GM21515 (cell line): Measurements from ENCODE around the gene RASAL3.
A peak's percentile ranks its signal among the peaks of the same experiment; 100 is the strongest.
"Not testable (repeated sequence)": the region's sequence is repeated elsewhere in the genome, so short reads cannot be mapped to it uniquely, and the experiment has no call there.

Experiments used
- ATAC-seq: cut with Tn5 transposase; IDR thresholded peaks from one replicate; pipeline ENCODE4 v1.9.1; 2021; ENCODE audit not compliant: unreplicated experiment

The RASAL3 gene

DNA sequence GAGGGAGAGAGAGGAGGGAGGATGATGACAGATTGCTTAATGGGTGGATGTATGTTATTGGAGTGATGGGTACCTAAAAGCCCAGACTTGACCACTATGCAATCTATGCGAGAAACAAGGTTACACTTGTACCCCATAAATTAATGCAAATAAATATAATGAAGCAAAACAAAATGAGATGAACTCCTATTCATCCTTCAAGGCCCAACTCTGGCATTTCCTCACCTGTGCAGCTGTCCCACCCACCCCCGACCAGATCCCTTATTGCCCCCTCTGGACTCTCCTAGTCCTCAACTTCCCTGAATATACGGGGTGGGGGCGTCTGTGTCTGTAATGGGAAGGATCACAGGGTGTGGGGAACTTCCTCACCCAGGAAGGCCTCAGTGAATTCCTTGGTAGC, 10.8 kb upstream of the RASAL3 start:
- no peak for ATAC-seq

DNA sequence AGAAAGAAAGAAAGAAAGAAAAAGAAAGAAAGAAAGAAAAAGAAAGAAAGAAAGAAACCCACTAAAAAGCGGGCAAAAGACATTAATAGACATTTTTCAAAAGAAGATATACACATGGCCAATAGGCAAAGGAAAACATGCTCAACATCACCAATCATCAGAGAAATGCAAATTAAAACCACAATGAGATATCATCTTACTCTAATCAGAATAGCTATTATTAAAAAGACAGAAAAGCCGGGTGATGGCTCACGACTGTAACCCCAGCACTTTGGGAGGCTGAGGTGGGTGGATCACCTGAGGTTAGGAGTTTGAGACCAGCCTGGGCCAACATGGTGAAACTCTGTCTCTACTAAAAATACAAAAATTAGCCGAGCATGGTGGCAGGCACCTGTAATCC, 9.5 kb upstream of the RASAL3 start:
- not testable (repeated sequence) for ATAC-seq

DNA sequence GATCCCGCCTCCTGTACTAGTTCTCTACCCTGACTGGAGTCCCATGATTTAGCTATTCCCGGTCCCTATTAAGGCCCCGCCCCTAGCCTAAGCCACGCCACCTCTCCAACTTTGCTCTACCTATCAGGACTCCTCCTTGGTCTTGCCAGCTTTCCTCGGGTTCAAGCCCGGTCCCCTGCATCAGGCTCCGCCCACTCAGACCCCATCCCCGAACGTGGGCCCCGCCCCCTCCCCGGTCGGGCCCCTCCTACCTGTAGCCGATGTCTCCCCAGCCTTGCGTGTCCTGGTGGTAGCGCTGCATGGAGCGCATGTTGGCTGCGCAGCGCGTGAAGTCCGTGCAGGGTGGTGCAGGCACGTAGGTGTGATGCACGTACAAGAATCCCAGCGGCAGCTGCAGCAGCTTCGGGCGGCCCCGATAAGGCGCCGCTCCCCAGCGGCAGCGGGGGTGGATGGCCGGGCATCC, 7.3 kb upstream of the RASAL3 start:
- no peak for ATAC-seq

DNA sequence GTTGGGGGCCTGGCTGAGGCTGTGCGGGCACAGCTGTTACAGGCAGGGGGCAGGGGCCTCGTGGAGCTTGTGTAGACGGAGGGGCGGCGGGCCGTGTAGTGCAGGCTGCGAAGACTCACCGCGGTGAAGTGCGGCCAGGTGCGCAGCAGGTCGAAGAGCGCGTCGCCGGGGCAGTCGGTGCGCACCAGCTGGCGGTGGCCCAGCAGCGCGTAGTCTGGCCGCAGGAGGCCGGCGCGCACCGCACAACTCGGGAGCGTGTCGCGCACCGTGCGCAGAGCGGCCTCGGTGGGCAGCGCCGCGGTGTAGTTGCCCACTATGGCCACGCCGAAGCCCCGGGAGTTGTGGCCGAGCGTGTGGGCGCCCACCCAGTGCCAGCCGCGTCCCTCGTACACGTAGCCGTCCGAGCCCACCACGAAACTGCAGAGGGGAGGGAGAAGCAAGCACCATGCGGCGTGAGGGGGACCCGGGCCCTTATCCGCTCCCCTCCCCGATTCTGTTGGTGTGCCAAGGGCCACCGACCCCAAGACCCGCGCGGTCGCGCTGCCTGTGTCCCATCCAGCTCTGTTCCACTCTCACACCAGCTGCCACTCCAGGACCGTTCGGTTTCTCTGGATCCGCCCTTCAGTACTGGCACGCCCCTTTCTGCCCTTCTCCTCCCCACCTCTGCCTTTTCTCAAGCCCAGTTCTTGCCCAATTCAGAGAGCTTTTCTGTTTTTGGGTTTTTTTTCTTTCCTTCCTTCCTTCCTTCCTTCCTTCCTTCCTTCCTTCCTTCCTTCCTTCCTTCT, 5.4 kb upstream of the RASAL3 start:
- ATAC-seq = no peak

DNA sequence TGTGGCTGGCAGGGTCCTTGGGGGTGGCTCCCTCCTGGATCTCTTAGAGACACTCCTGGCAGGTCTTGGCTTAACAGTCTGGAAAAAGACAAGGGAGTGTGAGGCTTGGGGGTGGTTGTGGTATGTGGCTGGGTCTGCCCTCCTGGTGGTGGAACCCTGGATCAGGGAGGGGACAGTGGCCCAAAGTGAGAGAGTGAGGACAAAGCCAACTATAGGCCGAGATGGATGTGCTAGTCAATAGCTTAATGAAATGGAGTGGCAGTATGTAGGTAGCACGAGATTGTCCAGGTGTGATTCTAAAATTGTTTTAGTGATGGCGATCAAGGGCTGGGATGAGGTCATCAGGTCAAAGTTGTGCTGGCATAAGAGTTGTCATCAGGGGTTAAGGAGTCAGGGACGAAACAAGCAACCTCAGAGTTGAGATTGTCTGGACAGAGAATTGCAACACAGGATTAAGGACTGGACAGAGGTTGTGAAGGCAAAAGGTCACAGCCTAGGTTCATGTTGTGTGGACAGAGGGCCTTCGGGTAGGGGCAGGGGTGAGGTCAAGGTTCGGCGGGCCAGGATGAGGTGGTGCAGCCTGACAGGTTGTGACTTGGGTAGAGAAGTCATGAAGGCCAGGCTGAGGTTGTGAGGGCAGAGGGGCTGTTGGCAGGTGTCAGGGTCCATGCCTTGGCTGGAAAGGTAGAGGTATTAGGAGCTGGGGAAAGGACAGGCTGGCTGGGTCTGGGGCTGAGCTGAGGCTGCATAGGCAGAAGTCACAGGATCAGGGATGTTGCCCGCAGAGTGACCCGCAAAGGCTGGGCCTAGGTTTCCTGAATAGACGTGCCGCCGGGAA, 4.5 kb upstream of the RASAL3 start:
- no peak for ATAC-seq

DNA sequence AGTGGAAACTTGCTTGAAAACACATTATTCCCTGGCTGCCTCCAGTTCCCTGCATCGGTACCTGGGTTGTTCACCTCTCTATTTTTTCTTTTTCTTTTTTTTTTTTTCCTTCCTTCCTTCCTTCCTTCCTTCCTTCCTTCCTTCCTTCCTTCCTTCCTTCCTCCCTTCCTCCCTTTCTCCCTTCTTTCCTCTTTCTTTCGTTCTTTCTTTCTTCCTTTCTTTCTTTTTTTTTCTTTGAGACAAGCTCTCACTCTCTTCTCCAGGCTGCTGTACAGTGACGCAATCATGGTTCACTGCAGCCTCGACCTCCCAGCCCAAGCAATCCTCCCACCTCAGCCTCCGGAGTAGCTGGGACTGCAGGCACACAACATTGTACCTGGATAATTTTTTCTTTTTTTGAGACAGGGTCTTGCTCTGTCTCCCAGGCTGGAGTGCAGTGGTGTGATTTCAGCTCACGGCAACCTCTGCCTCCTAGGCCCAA, 3.4 kb upstream of the RASAL3 start:
- no peak for ATAC-seq

DNA sequence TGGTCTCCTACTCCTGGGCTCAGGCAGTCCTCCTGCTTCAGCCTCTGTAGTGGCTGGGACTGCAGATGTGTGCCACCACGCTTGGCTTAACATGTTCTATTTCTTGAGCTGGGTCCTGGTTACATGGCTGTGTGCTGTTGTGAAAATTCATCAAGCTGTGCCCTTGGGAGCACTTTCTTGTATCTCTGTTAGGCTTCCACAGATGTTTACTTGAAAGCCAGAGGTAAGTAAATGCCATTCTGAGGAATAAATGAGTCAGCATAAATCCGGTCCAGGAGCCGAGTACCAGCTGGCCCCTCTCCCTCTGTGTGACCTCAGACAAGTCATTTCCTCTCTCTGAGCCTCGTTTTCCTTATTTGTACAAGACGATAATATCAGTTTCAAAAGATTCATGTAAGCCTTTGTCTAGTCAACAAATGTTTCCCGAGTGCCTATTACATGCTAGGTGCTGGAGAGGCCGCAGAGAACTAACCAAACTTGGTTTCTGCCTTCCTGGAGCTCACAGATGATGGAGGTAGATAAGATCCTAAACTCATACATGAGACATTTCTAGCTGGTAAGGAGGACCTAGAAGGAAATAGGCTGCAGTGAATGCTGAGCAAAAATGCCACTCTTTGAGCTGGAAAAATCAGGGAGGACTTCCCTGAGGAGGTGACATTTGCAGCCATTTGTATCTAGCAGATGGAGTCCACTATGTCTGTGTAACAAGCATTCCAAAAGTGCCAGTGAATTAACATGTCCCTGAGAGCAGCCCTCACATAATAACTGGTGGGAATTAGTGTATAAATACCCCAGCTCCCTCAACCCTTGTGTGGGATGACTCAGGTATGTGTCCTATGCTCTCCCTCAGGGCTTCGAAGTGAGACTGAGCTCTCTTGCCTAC, 2.7 kb upstream of the RASAL3 start:
- ATAC-seq = no peak

DNA sequence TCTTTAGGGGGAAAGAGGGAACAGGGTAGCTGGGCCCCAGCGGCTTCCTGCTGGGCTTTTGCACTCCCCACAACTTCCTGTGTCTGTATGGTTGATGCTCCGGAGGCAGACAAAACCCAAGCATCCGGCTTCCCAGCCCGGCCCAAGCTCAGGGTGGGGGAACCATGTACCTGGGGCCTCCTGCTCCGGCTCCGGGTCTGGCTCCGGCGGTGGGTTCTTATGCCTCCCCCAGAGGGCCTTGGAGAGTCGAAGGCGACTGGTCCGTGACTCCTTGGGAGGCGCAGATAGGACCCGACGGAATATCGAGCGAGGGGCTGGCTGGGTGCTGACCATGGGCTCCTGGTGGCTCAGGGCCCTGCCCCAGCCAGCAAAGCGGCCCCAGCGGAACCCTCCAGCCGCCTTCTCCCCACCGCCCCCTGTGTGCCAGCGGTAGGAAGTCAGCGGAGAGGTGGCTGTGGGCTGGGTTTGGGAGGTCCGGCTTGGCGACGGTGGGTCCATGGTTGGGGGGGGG, 428 bp downstream of the RASAL3 start:
- ATAC-seq = peak; percentile 45

DNA sequence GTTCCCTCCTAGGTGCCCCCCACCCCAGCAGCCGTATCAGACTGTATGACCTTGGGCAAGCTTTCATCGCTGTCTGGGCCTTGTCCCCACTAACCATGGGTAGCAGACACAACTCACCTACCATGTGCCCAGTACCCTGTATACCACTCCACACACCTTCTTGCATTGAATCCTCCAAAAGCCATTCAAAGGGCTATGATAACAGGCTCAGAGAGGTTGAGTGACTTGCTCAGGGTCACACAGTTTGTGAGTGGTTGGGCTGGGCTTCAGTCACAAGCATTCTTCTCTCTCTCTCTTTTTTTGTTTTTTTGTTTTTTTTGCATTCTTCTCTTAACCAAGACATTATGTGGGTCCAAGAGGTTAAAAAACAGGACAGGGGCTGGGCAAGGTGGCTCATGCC, 2.6 kb downstream of the RASAL3 start:
- ATAC-seq = no peak

DNA sequence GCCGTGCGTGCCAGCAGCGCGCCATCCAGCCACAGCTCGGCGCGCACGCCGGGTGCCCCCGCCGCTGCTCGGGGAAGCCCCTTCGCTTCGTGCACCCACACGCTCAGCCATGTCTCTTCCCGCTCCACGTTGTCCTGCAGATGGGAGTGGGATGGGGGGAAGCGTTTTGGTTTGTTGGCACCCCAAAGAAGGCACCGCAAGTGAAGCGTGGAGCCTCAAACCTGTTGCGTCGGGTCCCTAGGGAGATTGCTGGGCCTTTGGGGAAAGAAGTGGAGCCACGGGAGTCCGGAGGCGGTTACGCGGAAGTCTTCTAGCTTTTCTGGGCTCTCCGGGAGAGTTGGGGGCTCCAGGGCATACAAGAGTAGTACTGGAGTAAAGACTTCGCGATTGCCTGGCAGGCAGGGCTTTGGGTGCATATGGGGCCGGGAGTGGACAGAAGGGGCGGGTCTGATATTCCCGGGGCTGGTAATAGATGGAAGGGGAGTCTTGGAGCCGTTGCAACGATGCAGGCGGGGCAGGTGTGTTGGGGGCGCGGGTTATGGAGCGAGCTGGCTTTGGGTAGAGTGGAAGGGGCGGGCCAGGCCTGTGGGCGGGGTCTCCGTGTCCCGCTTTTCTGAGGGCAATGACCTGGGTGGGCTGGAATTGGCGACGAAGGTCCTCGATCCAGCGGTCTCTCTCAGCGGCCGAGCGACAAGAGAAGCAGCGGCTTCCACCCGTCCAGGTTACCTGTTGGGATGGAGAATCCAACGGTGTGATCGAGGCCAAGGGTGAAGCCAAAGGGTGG, 6.5 kb downstream of the RASAL3 start:
- no peak for ATAC-seq

DNA sequence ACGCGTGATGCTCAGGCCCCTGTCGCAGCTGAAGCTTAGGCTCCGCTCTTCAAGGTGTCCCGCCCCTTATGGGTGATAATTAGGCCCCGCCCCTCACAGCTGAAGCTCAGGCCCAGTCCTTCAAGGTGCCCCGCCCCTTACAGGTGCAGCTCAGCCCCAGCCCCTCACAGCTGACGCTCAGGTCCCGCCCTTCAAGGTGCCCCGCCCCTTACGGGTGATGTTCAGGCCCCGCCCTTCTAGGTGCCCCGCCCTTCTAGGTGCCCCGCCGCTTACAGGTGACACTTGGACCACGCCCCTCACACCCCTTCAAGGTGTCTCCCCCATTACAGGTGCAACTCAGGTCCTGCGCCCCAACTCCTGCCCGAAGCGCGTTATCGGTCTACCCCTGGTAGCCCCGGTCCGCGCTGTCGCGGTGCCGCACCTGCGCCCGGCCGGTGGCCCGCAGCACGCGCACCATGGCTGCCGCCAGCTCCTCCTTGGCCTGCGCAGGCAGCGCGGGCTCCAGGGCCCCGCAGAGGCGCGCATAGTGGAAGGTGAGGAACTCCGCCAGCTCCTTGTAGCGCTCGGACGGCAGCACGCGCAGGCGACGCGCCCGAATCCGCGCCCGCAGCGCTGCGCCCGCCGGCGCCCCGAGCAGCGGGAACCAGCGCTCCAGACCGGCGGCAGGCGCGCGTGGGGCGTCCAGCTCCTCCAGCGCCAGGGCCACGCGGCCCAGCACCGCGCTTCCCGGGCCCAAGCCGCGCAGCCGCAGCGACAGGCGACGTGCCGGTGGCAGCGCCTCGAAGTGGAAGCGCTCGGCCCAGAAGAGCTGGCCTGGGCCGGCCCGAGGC, 7.3 kb downstream of the RASAL3 start:
- no peak for ATAC-seq

DNA sequence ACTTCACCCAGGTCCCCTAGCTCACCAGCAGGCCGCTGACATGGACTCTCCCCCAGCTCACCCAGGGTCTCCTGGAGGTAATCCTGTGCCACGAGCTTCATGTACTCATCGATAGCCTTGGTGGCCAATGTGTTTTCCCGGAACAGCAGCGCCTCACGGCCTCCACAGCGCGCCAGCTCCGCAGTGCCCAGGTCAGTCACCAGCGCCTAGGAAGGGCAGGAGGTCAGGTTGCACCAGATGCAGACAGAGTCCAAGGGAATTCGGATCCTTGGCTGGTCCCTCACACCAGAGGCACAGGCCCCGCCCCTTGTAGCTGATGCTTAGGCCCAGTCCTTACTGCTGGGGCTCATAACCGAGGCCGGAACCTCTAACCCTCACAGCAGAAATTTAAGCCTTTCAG, 7.9 kb downstream of the RASAL3 start:
- no peak for ATAC-seq

DNA sequence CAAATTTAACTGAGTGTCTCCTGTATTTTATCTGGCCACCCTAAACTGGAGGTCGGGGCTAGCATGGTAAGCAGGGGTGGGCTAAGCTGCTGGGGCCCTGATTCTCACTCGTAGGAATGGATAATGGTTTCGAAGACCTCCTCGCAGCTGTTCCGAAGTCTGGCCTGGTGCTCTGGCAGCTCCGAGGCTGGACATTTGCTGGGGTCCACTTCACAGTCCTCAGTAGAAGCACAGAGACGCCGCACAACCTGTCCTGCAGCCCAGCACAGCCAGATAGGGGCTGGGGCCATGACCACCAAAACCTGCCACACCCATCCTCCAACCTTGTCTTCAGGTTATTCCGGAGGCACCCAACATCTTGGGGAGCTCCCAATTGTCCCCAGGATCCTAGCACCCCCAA, 8.3 kb downstream of the RASAL3 start:
- no peak for ATAC-seq

DNA sequence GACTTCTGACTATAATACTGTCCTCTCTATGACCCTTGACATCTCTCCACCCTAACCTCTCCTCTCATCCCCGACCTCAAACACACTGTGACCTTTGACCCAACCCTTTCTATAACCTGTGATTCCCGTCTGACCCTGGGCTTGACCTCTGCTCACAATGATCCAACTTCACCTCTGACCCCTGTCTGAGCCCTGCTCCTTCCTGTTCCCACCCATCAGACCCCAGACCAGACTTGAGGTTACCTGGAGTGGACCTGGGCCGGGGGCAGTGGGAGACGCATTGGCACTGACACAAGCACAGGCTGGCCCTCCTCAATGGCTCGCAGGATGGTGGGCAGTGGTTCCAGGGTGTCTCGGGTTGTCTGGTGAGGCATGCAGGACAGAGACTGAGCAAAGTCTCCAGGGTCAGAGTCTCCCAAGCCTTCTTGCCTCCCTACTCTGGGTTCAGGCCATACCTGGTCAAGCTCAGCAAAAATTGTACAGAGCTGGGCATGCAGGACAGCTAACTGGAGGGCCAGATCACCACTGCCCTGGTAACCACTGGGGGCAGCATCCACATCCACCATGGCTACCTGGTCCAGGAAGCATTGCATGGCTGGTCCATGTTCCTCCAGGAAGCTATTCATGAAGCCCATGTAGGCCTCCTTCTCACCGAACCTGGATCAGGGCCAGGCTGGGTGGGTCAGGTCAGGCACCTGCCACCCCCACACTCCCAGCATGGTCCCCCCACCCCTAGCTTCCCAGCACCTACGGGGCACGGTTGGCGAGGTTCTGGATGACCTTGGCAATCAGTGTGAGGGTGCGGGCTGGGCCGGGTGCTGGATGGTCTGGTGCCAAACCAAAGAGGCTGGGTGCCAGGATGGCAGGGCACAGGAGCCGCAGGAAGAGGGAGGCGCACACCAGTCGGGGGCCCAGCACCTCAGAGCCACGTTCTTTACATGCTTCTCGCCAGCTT, 10.2 kb downstream of the RASAL3 start:
- no peak for ATAC-seq

DNA sequence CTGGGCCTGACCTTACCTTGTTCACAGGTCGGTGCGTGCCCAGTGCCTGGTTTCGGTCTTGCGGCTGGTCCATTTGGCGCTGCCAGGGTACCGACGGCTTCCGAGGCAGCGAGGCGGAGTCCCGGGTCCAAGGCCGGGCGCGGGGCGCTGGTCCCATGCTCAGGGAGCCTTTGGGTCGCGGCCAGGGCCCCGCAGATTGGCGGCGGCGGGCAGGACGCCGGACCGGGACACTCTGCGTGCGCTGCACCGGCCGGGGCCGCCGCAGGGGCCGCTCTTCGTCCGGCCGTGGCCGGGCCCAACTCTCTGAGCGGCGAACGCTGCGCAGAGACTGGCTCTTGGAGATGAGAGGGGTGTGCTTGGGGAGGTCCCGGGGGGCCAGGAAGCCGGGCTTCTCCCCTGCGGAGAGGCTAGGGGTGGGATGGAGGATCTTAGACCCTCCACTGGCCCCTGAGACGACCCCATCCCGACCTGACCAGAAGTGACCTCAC, 11.2 kb downstream of the RASAL3 start:
- no peak for ATAC-seq

DNA sequence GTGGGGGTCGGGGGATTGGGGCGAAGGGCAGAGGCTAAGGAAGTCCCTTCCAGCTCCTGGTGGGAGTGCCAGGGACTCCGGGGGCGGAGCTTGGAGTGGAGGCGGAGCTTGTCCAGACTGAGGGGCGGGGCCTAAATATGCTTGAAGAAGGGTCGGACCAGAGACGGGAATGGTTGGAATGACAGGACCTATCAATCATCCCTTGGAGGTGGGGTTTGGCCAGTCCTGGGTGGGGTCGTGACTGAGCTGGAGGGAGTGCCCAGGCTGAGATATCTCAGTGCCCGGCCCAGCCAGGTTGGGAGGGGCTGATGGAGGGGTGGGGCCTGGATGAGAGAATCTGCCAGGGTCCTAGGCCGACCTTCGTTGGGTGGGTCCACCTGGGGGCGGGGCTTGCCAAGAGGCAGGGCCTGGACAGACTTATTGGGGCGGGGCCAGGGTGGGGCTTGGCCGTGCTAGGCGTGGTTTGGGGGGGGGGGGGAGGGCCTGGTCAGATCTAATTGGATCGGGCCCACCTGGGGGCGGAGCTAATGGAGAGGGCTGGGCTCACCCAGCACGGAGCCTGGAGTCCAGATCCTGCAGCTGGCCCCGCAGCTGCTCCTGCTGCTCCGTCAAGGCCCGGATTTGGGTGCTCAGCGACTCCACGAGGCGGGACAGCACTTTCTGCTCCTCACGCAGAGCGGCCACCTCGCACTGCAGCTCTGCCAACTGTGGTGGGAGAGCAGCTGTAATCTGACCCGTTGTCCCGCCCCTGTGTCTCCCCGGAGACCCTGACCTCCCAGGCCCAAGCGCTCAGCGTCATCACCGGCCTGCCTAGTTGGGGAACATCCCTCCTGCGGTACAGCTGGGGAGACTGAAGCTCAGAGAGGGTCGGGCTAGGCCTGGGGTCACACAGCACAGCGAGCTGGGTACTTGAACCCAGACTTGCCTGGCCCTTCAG, 12.0 kb downstream of the RASAL3 start:
- no peak for ATAC-seq

DNA sequence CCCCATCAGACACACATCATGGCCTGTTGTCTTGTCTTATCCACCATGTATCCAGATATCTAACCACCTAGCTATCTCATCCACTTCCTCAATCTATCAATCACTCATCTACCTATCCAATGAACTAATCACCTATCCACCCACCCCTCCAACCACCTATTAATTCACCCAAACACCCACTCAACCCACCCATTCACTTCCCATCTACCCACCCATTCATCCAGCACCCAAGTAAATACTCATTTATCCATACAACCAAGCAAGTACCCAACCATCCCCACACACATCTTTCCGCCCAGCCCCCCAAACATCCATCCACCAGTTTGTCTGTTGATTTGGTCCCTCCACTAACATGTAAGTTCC, 13.8 kb downstream of the RASAL3 start:
- no peak for ATAC-seq
